H1 (cell line): ENCODE measurements around the gene CERCAM. TPM values are rescaled to one million over a fixed set of nuclear protein-coding genes. Genes with fewer than 3 reads are reported as not detected.

Experiments used
- CTCF ChIA-PET: fragments of 300-600 bp; sonication (Branson Sonifier 250); formaldehyde crosslinking; loops from one replicate; lab custom pipeline; 2021; ENCODE audit not compliant: partially characterized antibody; lab: Charles Lee
- POLR2A ChIA-PET: fragments of 300-600 bp; sonication (Branson Sonifier 250); formaldehyde crosslinking; loops from one replicate; lab custom pipeline; 2021; ENCODE audit warnings: inconsistent platforms; ENCODE audit not compliant: partially characterized antibody; lab: Charles Lee
- DNase-seq, 2 experiments: peaks; one replicate each; pipeline versions ENCODE4 v3.0.0 to v3.0.0-alpha.2; 2010 to 2022; ENCODE audit warnings: low spot score in 2 of 2, low read depth in 1 of 2, mixed read lengths in 1 of 2
- FAIRE-seq: peaks from 2 replicates; lab custom pipeline; 2011; peaks lifted over from hg19 to GRCh38; lab: Jason Lieb, UNC
- H2AFZ ChIP-seq: 2 replicates; pipeline ENCODE4 v1.8.1; 2012; ENCODE audit warnings: low read length, inconsistent platforms
- H2AK5ac ChIP-seq: 2 replicates; pipeline ENCODE4 v1.6.1; 2013; ENCODE audit warnings: low read depth, low read length
- H2BK120ac ChIP-seq: replicated peaks from 2 replicates; pipeline ENCODE3; 2013; ENCODE audit warnings: low read depth, low read length, inconsistent platforms
- H2BK12ac ChIP-seq: 2 replicates; pipeline ENCODE4 v1.6.1; 2013; ENCODE audit warnings: low read depth, low read length
- H2BK15ac ChIP-seq: 2 replicates; pipeline ENCODE4 v1.6.1; 2013; ENCODE audit warnings: low read length
- H2BK20ac ChIP-seq: 2 replicates; pipeline ENCODE4 v1.6.1; 2013; ENCODE audit warnings: low read length
- H2BK5ac ChIP-seq: 2 replicates; pipeline ENCODE4 v1.6.1; 2013; ENCODE audit warnings: low read depth, low read length
- H3K14ac ChIP-seq: 2 replicates; pipeline ENCODE4 v1.6.1; 2013; ENCODE audit warnings: inconsistent platforms; ENCODE audit not compliant: insufficient read length
- H3K18ac ChIP-seq: 2 replicates; pipeline ENCODE4 v1.6.1; 2013; ENCODE audit warnings: low read length; ENCODE audit errors: extremely low read depth
- H3K23ac ChIP-seq: 2 replicates; pipeline ENCODE4 v1.6.1; 2013; ENCODE audit warnings: inconsistent platforms; ENCODE audit not compliant: insufficient read length
- H3K23me2 ChIP-seq: 2 replicates; pipeline ENCODE4 v1.6.1; 2013; ENCODE audit warnings: low read depth, low read length
- H3K27ac ChIP-seq: 2 replicates; pipeline ENCODE4 v1.6.1; 2011; ENCODE audit warnings: low read depth, low read length, inconsistent platforms
- H3K27me3 ChIP-seq, 4 experiments: replicated peaks in 1 of 4; 1 replicate in 1 of 4; 2 replicates in 3 of 4; pipeline versions ENCODE4 v1.6.1 to v1.8.1; 2011 to 2013; ENCODE audit warnings: low read length in 3 of 4, mild to moderate bottlenecking in 3 of 4, inconsistent platforms in 2 of 4, mixed read lengths in 2 of 4, moderate library complexity in 1 of 4; ENCODE audit not compliant: control insufficient read depth in 3 of 4, insufficient read depth in 3 of 4; ENCODE audit errors: extremely low read depth in 1 of 4
- H3K36me3 ChIP-seq, 4 experiments: 2 replicates each; pipeline versions ENCODE4 v1.6.1 to v1.8.1; 2011 to 2013; ENCODE audit warnings: mild to moderate bottlenecking in 4 of 4, low read length in 3 of 4, moderate library complexity in 2 of 4, control low read depth in 1 of 4, inconsistent platforms in 1 of 4; ENCODE audit not compliant: insufficient read depth in 4 of 4, control insufficient read depth in 2 of 4
- H3K4ac ChIP-seq: replicated peaks from 2 replicates; pipeline ENCODE3; 2013; ENCODE audit warnings: low read length, low read depth, mixed read lengths, inconsistent platforms; ENCODE audit not compliant: insufficient read length
- H3K4me1 ChIP-seq, 4 experiments: replicated peaks in 1 of 4; 1 replicate in 1 of 4; 2 replicates in 3 of 4; pipeline versions ENCODE4 v1.6.1 to v1.8.1; 2011 to 2013; ENCODE audit warnings: low read length in 3 of 4, inconsistent platforms in 2 of 4, mixed read lengths in 1 of 4; ENCODE audit not compliant: insufficient read depth in 4 of 4, control insufficient read depth in 3 of 4
- H3K4me2 ChIP-seq, 2 experiments: 2 replicates each; pipeline versions ENCODE4 v1.6.1 to v1.8.1; 2011 to 2013; ENCODE audit warnings: low read depth in 2 of 2, low read length in 2 of 2, control low read depth in 1 of 2, inconsistent platforms in 1 of 2, mild to moderate bottlenecking in 1 of 2; ENCODE audit not compliant: insufficient read depth in 1 of 2
- H3K4me3 ChIP-seq, 4 experiments: fragments of 200-600, 300-600 bp in 1 of 4; sonication (generic), shearing (Covaris generic), sonication (Bioruptor Twin) in 1 of 4; 2 replicates each; pipeline versions ENCODE4 v1.5.1 to v1.8.1; 2011 to 2016; ENCODE audit warnings: low read length in 4 of 4, low read depth in 3 of 4, control low read depth in 2 of 4, inconsistent platforms in 2 of 4, mild to moderate bottlenecking in 2 of 4, mixed read lengths in 1 of 4, moderate library complexity in 1 of 4; ENCODE audit not compliant: insufficient read depth in 2 of 4; ENCODE audit errors: extremely low read depth in 1 of 4
- H3K56ac ChIP-seq: replicated peaks from 2 replicates; pipeline ENCODE3; 2013; ENCODE audit warnings: low read depth, mild to moderate bottlenecking, mixed read lengths, low read length, inconsistent platforms; ENCODE audit not compliant: insufficient read length
- H3K79me1 ChIP-seq: 2 replicates; pipeline ENCODE4 v1.6.1; 2013; ENCODE audit warnings: low read depth, low read length, control low read depth
- H3K79me2 ChIP-seq, 2 experiments: 2 replicates each; pipeline versions ENCODE4 v1.6.1 to v1.8.1; 2012 to 2013; ENCODE audit warnings: low read length in 2 of 2, mild to moderate bottlenecking in 2 of 2, inconsistent platforms in 1 of 2; ENCODE audit not compliant: insufficient read depth in 2 of 2, control insufficient read depth in 1 of 2
- H3K9ac ChIP-seq, 4 experiments: replicated peaks in 1 of 4; 1 replicate in 1 of 4; 2 replicates in 3 of 4; pipeline versions ENCODE4 v1.6.1 to v1.8.1; 2011 to 2013; ENCODE audit warnings: low read depth in 3 of 4, low read length in 3 of 4, control low read depth in 2 of 4, mild to moderate bottlenecking in 2 of 4, moderate library complexity in 2 of 4, inconsistent platforms in 1 of 4; ENCODE audit errors: extremely low read depth in 1 of 4
- H3K9me3 ChIP-seq, 2 experiments: 2 replicates each; pipeline versions ENCODE4 v1.6.1 to v1.8.1; 2012 to 2013; ENCODE audit warnings: mild to moderate bottlenecking in 2 of 2, moderate library complexity in 2 of 2, control low read depth in 1 of 2, inconsistent platforms in 1 of 2, low read depth in 1 of 2, low read length in 1 of 2, mixed read lengths in 1 of 2; ENCODE audit not compliant: insufficient read depth in 2 of 2
- H4K20me1 ChIP-seq, 2 experiments: replicated peaks in 1 of 2; 2 replicates each; pipeline versions ENCODE3 to v1.8.1; 2011 to 2013; ENCODE audit warnings: inconsistent platforms in 2 of 2, low read length in 2 of 2, mild to moderate bottlenecking in 1 of 2; ENCODE audit not compliant: insufficient read depth in 2 of 2, control insufficient read depth in 1 of 2
- H4K5ac ChIP-seq: 2 replicates; pipeline ENCODE4 v1.6.1; 2013; ENCODE audit warnings: low read length, low read depth, mixed read lengths, inconsistent platforms; ENCODE audit not compliant: insufficient read length
- H4K8ac ChIP-seq: 2 replicates; pipeline ENCODE4 v1.8.0; 2013; ENCODE audit warnings: mild to moderate bottlenecking, moderate library complexity, low read length, inconsistent platforms; ENCODE audit not compliant: insufficient read depth; ENCODE audit errors: extremely low read depth
- H4K91ac ChIP-seq: replicated peaks from 2 replicates; pipeline ENCODE3; 2013; ENCODE audit warnings: low read length, mixed read lengths, inconsistent platforms; ENCODE audit not compliant: insufficient read length
- CHD2 ChIP-seq: IDR thresholded peaks from 2 replicates; pipeline ENCODE4 v1.6.1; 2012; ENCODE audit warnings: low read length, improper control_type of control experiment
- EGR1 ChIP-seq: IDR thresholded peaks from 2 replicates; pipeline ENCODE4 v1.6.1; 2011; ENCODE audit warnings: low read depth, low read length, borderline replicate concordance
- NANOG ChIP-seq: IDR thresholded peaks from 2 replicates; pipeline ENCODE4 v1.6.1; 2011; ENCODE audit warnings: low read length, low read depth, mild to moderate bottlenecking, inconsistent platforms; ENCODE audit not compliant: insufficient read depth, poor library complexity, severe bottlenecking
- SIRT6 ChIP-seq: IDR thresholded peaks from one replicate; pipeline ENCODE4 v1.7.1; 2012; ENCODE audit warnings: low read length, inconsistent platforms
- SRF ChIP-seq: IDR thresholded peaks from 2 replicates; pipeline ENCODE4 v1.6.1; 2011; ENCODE audit warnings: mild to moderate bottlenecking, low read depth, low read length, moderate library complexity
- YY1 ChIP-seq: IDR thresholded peaks from 2 replicates; pipeline ENCODE4 v1.6.1; 2011; ENCODE audit warnings: low read depth, mild to moderate bottlenecking, low read length
- ZNF274 ChIP-seq: IDR thresholded peaks from 2 replicates; pipeline ENCODE4 v1.7.0; 2012; ENCODE audit warnings: low read length, borderline replicate concordance; ENCODE audit errors: extremely low read depth
- WGBS, 2 experiments: shearing (Covaris generic) in 1 of 2; methylation state at CpG; one replicate each; pipeline versions ENCODE4 v1.1.6 to v1.1.7; 2013 to 2015; ENCODE audit warnings: low lambda C conversion rate in 2 of 2, mixed read lengths in 2 of 2, inconsistent platforms in 1 of 2, low coverage in 1 of 2, missing lambda C conversion rate in 1 of 2; ENCODE audit not compliant: insufficient replicate concordance in 2 of 2, insufficient coverage in 1 of 2, insufficient read length in 1 of 2; ENCODE audit errors: extremely low coverage in 1 of 2, missing lambda C conversion rate in 1 of 2; 5-methylcytosine and 5-hydroxymethylcytosine counted together
- polyA plus RNA-seq, 7 experiments: library from polyadenylated mRNA; depleted of rRNA in 3 of 7; stranded (reverse) in 5 of 7; unstranded in 2 of 7; fragments of >200 nt in 5 of 7; fragments of 200-250 nt in 2 of 7; gene quantifications; 1 replicate in 5 of 7; 2 replicates in 1 of 7; 4 replicates in 1 of 7; pipeline versions ENCODE4 v1.2.1 to v1.2.3, GENCODE V29; 2011 to 2013; ENCODE audit warnings: missing spikeins in 2 of 7, mixed read lengths in 2 of 7
- total RNA-seq: library from RNA; stranded (reverse); fragmentation: NEBNext Ultra II Directional; extraction: Animal tissue kit (Norgen Biotek cat#: 25700); gene quantifications from 2 replicates; pipeline ENCODE4 v1.2.1, GENCODE V29; 2021

CERCAM gene
- total and polyA plus RNA-seq, 2 of the 8 experiments (the other 6 are each of a cell fraction or from before 2014, with no cell fraction given): 3.1 to 5.2 TPM

GRCh38 chr9:128485414-128485855 lies 64.8 kb downstream of the CERCAM start:
- H3K23me2 ChIP-seq: no peaks in the 10 kb centered on the region; the same call in 1 of the 2 replicates
- no peak overlapping the region for H2BK12ac ChIP-seq
- peaks cover 0 to 3% (median 0%) of the 10 kb centered on the region in 4 experiments; a peak in 1 of 8 replicates for H3K36me3 ChIP-seq
- no peak overlapping the region for H3K4me2 ChIP-seq
- H4K20me1 ChIP-seq: peaks cover 0 to 2% of the 10 kb centered on the region in 2 experiments
- H2BK15ac ChIP-seq: no peak overlapping the region
- no peak overlapping the region for H2AFZ ChIP-seq
- no peaks in the 10 kb centered on the region for H3K9me3 ChIP-seq
- H3K56ac ChIP-seq: no peak overlapping the region
- H3K4me1 ChIP-seq: no peaks in the 10 kb centered on the region
- H3K18ac ChIP-seq: no peak overlapping the region
- TF ChIP-seq ZNF274: no peak
- no peak for TF ChIP-seq YY1
- no peak for TF ChIP-seq SRF
- TF ChIP-seq SIRT6: no peak
- no peak for TF ChIP-seq EGR1
- TF ChIP-seq NANOG: no peak
- no peak for TF ChIP-seq CHD2
- TF ChIP-seq, all 59 proteins: peak for 0
- Histone ChIP-seq H3K27me3 (no peaks in the 10 kb centered on the region), H3K4ac (no peak overlapping the region), H4K5ac (no peak overlapping the region), H3K79me2 (no peaks in the 10 kb centered on the region), H3K4me3 (no peak overlapping the region), H2BK20ac (no peak overlapping the region), H3K79me1 (no peaks in the 10 kb centered on the region), H2AK5ac (no peak overlapping the region), H4K8ac (no peak overlapping the region), H3K23ac (no peak overlapping the region), H3K27ac (no peak overlapping the region), H4K91ac (no peak overlapping the region), H2BK5ac (no peak overlapping the region), H2BK120ac (no peak overlapping the region), H3K14ac (no peak overlapping the region), H3K9ac (no peak overlapping the region)
- WGBS, 2 experiments: 71% methylated on average over 7 of the region's 7 CpGs; no CpG with 5 or more reads in 1 of the 2 experiments
- ChIA-PET CTCF (interaction anchor here (0.8 to 4.8 kb wide), 7 partner anchors 10 to 75 kb away, joined by 3 to 32 read pairs (median 3); no protein-coding TSS in a partner anchor), POLR2A (interaction anchor here (0.7 to 0.9 kb wide), 2 partner anchors 44 to 69 kb away, joined by 3 read pairs; no protein-coding TSS in a partner anchor)
- no peak for DNase-seq
- no peak for FAIRE-seq
